ENCODE data around the gene DNMT3A.

The DNMT3A gene

GRCh38 chr2:25257032-25257552 lies 84.6 kb downstream of the DNMT3A start:
- DNase-seq (ENCODE audit: low read depth), result no peak

DNA sequence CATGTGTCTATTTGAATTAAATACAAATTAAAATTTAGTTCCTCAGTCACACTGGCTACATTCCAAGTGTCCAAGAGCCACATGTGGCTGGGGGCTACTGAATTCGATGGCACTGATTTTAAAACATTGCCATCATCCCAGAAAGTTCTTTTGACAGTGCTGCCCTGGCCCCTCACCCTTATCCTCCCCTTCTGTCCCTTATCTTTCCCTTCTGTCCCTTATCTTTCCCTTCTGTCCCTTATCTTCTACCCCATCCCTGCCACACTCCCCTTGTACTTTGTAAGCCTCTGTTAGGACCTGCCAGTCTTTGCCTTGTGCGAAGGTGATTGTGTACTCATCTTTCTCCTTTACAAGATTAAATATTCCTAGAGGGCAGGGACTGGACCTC lies 85.2 kb downstream of the DNMT3A start:
- DNase-seq (ENCODE audit: low read depth), result no peak

DNA sequence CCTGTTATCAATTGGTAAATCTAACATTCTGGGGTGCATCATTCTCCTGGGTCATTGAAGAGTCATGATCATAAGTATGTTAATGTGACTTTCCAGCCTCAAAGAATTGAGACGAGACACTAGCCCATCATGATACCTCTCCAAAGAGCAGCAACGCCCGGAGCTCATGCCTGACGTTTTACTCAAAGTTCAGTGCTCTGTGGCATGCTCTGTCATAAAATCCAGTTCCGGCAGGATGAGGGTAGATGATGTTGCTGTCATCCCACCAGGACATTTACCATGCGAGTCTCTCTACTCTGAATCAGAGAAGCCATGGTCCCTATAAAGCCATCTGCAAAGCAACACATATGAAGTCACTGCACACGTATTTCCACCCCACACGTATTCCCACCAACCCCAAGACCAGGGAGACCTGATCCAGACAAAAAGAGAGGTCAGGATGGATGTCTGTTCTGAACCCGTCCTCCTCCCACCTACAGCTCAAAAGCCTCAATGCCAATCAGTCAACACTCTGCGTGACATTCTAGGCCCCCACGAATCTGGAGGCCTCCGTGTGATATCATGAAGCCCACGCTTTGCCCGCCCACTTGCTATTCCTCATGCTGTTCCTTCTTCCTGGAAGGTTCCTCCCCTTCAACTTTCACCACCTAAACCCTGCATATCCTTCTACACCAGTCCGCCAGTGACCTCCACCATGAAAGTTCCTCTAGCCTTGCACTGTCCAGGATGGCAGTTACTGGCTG lies 85.8 kb downstream of the DNMT3A start:
- DNase-seq (ENCODE audit: low read depth), result no peak

- no peak for DNase-seq (ENCODE audit: low read depth)
Observed at GRCh38 chr2:25254961-25255360, 86.8 kb downstream of the DNMT3A start.

DNA sequence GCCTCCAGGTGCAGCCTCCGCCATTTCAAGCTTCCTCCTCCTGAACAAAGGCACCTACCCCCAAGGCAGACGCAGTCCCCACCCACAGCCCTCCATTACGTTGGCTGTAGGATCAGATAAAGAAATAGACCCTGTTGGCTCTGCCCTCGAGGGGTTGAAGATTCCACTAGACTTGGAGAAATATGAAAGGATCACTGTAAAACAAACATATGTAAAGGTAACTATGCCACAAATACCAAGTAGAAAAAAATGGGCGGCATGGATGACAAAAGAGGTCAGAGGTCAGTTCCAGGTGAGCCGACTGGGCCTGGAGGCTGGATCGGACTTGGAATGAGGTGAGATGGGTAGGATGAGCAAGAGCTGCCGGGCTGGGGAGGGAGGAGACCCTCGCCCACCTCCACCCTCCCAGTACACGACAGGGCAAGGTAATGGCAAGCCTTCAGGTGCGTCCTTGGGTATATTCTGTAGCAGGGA lies 88.5 kb downstream of the DNMT3A start:
- DNase-seq (ENCODE audit: low read depth), result no peak

- DNase-seq (ENCODE audit: low read depth), result peak; percentile 38
Observed at GRCh38 chr2:25252291-25253152, 89.2 kb downstream of the DNMT3A start.

- DNase-seq (ENCODE audit: low read depth), result peak; percentile 34
Observed at GRCh38 chr2:25251422-25252273, 90.1 kb downstream of the DNMT3A start.

GRCh38 chr2:25251071-25251421 lies 90.7 kb downstream of the DNMT3A start:
- no peak for DNase-seq (ENCODE audit: low read depth)

GRCh38 chr2:25250331-25251070 lies 91.2 kb downstream of the DNMT3A start:
- no peak for DNase-seq (ENCODE audit: low read depth)

- no peak for DNase-seq (ENCODE audit: low read depth)
Observed at GRCh38 chr2:25249785-25250184, 91.9 kb downstream of the DNMT3A start.

DNA sequence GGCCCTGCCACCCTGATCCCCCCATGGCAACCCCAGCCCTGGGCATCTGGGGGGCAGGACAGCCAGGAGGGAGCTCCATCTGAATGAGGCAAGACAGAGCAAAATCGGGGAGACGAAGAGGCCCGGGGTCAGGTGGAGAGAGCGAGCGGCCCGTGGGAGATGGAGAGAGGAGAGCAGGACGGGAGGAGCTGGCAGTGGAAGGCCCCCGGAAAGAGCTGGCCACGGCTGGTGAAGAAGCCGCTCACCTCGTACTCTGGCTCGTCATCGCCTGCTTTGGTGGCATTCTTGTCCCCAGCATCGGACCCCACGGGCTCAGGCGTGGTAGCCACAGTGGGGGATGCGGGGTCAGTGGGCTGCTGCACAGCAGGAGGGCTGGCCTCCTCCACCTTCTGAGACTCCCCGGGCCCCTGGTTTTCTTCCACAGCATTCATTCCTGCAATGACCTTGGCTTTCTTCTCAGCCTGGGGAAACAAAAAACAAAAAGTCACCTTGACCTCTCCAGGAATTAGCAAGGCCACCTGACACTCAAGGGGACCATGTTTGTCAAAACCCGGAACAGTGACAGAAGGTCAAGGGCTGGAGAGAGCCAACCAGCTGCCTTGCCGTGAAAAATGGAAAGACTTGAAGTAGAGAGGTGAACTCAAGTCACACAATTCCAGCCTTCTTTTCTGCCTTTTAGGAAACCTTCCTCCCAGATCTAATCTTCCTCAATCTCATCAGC lies 93.8 kb downstream of the DNMT3A start:
- no peak for DNase-seq (ENCODE audit: low read depth)

DNA sequence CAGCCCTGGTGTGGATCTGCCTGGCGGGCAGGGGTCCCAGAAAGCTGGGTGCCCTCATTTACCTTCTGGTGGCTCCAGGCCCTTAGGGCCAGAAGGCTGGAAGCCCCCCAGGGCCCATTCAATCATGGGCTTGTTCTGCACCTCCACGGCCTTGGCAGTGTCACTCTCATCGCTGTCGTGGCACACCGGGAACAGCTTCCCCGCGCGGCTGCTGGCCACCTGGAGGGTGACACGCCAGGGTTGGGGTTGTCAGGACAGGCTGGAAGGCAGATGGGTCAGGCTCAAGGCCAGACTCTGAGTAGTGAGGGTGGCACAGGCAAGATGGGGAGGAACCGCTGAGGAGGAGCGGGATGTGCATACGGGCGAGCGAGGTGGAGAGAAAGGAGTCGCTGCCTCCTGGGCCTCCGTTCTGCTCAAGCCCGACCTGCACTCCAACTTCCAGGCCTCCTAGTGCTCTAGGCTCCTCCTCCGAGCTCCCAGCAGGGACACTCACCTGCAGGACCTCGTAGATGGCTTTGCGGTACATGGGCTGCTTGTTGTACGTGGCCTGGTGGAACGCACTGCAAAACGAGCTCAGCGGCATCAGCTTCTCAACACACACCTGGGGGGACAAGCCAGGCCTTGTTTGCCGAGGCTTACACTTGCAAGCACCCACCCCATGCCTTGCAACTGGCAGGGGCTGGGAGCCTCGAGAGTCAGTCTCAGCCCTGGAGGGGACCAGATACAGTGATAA lies 95.0 kb downstream of the DNMT3A start:
- no peak for DNase-seq (ENCODE audit: low read depth)

GRCh38 chr2:25246001-25246400 lies 95.7 kb downstream of the DNMT3A start:
- DNase-seq (ENCODE audit: low read depth), result no peak

- DNase-seq (ENCODE audit: low read depth), result no peak
Observed at GRCh38 chr2:25245141-25245540, 96.6 kb downstream of the DNMT3A start.

- no peak for DNase-seq (ENCODE audit: low read depth)
Observed at GRCh38 chr2:25243995-25244394, 97.7 kb downstream of the DNMT3A start.

GRCh38 chr2:25241452-25241851 lies 100.3 kb downstream of the DNMT3A start:
- no peak for DNase-seq (ENCODE audit: low read depth)

GRCh38 chr2:25240636-25241035 lies 101.1 kb downstream of the DNMT3A start:
- DNase-seq (ENCODE audit: low read depth), result no peak

GRCh38 chr2:25238920-25239319 lies 102.8 kb downstream of the DNMT3A start:
- no peak for DNase-seq (ENCODE audit: low read depth)

DNA sequence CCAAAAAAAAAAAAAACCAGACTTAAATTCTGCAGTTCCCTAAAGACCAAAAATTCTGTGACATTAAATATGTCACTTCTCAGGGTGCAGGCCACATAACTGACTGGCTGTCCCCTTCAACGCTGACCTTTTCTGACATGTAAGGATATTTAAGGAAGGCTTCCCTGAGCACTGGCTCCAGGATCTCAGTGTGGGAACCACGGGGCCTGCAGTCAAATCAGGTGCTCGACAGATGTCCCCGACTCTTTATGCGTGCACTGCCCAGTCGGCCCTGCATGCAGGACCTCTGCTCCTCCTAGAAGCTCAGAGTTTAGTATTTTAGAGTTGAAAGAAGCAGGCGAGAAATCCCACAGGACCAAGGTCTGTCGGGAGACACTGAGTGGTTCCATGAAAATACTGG lies 104.0 kb downstream of the DNMT3A start:
- no peak for DNase-seq (ENCODE audit: low read depth)

- DNase-seq (ENCODE audit: low read depth), result no peak
Observed at GRCh38 chr2:25236736-25237135, 105.0 kb downstream of the DNMT3A start.
